ENCODE results near the gene TMEM62. TPM values are rescaled to one million over a fixed set of nuclear protein-coding genes. Genes with fewer than 3 reads are reported as not detected.

Gene TMEM62
- total and polyA plus RNA-seq, 9 of the 15 experiments (the other 6 are each of a cell fraction or from before 2014, with no cell fraction given): 4.4 to 16.6 (median 11.1) TPM

DNA sequence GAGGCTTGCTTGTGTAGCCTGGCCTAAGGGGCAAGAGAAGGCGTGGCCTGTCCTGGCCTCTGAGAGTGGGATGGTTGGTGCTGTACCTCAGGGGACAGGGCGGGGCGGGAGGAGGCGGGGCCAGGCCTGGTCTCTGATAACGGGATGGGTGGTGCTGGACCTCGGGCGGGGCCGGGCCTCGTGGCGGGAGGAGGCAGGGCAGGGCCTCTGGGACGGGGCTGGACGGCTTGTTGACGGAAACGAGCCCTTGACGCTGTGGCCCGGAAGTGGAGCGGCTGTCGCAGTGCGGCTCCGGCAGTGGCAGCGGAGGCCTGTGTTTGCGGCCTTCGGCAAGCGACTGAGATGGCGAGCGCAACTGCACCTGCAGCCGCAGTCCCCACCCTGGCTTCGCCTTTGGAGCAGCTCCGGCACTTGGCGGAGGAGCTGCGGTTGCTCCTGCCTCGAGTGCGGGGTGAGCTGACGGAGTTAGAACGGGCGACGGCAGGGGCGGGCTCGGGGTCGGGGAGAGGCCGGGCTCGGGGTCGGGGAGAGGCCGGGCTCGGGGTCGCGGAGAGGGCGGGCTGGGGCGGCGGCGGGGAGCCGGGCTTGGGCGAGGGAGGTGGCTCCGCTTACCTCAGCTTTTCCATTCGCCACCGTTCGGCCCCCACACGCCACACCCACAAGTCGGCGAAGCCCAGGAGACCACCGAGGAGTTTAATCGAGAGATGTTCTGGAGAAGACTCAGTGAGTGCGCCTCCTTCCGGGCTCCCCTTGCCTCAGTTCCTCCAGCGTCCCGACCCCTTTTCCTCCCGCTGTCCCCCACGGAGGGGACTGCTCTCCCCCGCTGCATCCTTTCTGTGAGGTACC lies 52.0 kb downstream of the TMEM62 start, which contains the start of gene CCNDBP1 (continued):
- TF ChIP-seq, protein P1, sequence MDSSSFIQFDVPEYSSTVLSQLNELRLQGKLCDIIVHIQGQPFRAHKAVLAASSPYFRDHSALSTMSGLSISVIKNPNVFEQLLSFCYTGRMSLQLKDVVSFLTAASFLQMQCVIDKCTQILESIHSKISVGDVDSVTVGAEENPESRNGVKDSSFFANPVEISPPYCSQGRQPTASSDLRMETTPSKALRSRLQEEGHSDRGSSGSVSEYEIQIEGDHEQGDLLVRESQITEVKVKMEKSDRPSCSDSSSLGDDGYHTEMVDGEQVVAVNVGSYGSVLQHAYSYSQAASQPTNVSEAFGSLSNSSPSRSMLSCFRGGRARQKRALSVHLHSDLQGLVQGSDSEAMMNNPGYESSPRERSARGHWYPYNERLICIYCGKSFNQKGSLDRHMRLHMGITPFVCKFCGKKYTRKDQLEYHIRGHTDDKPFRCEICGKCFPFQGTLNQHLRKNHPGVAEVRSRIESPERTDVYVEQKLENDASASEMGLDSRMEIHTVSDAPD (CRISPR knock-in tag; IDR thresholded peaks at IDR 0.05): no peak
- TF ChIP-seq FOXK2 (conservative IDR thresholded peaks at IDR 0.05 in 1 of 2, IDR thresholded peaks at IDR 0.05 in 1 of 2; ENCODE audit: low read depth in 2 of 2): peak; percentile 99 to 100
- TF ChIP-seq, protein P2, sequence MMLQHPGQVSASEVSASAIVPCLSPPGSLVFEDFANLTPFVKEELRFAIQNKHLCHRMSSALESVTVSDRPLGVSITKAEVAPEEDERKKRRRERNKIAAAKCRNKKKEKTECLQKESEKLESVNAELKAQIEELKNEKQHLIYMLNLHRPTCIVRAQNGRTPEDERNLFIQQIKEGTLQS (IDR thresholded peaks at IDR 0.05): 0 out of 2 replicates have a peak, but pooled peaks have one; percentile 11
- TF ChIP-seq, protein P2 (CRISPR knock-in tag; conservative IDR thresholded peaks at IDR 0.05): no peak
- TF ChIP-seq, protein P3, sequence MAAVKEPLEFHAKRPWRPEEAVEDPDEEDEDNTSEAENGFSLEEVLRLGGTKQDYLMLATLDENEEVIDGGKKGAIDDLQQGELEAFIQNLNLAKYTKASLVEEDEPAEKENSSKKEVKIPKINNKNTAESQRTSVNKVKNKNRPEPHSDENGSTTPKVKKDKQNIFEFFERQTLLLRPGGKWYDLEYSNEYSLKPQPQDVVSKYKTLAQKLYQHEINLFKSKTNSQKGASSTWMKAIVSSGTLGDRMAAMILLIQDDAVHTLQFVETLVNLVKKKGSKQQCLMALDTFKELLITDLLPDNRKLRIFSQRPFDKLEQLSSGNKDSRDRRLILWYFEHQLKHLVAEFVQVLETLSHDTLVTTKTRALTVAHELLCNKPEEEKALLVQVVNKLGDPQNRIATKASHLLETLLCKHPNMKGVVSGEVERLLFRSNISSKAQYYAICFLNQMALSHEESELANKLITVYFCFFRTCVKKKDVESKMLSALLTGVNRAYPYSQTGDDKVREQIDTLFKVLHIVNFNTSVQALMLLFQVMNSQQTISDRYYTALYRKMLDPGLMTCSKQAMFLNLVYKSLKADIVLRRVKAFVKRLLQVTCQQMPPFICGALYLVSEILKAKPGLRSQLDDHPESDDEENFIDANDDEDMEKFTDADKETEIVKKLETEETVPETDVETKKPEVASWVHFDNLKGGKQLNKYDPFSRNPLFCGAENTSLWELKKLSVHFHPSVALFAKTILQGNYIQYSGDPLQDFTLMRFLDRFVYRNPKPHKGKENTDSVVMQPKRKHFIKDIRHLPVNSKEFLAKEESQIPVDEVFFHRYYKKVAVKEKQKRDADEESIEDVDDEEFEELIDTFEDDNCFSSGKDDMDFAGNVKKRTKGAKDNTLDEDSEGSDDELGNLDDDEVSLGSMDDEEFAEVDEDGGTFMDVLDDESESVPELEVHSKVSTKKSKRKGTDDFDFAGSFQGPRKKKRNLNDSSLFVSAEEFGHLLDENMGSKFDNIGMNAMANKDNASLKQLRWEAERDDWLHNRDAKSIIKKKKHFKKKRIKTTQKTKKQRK (IDR thresholded peaks at IDR 0.05; ENCODE audit: borderline replicate concordance, low read depth, low read length): no peak
- TF ChIP-seq ZSCAN32 (CRISPR knock-in tag; IDR thresholded peaks at IDR 0.05): no peak
- no peak for TF ChIP-seq SAFB (IDR thresholded peaks at IDR 0.05; ENCODE audit: borderline replicate concordance, low read depth, low read length)
- TF ChIP-seq ZNF212 (CRISPR knock-in tag; IDR thresholded peaks at IDR 0.05): 0 out of 2 replicates have a peak, but pooled peaks have one; percentile 74
- TF ChIP-seq, protein P4, sequence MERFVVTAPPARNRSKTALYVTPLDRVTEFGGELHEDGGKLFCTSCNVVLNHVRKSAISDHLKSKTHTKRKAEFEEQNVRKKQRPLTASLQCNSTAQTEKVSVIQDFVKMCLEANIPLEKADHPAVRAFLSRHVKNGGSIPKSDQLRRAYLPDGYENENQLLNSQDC (CRISPR knock-in tag; IDR thresholded peaks at IDR 0.05): no peak
- no peak for TF ChIP-seq EGR1 (conservative IDR thresholded peaks at IDR 0.05)
- TF ChIP-seq, protein P5, sequence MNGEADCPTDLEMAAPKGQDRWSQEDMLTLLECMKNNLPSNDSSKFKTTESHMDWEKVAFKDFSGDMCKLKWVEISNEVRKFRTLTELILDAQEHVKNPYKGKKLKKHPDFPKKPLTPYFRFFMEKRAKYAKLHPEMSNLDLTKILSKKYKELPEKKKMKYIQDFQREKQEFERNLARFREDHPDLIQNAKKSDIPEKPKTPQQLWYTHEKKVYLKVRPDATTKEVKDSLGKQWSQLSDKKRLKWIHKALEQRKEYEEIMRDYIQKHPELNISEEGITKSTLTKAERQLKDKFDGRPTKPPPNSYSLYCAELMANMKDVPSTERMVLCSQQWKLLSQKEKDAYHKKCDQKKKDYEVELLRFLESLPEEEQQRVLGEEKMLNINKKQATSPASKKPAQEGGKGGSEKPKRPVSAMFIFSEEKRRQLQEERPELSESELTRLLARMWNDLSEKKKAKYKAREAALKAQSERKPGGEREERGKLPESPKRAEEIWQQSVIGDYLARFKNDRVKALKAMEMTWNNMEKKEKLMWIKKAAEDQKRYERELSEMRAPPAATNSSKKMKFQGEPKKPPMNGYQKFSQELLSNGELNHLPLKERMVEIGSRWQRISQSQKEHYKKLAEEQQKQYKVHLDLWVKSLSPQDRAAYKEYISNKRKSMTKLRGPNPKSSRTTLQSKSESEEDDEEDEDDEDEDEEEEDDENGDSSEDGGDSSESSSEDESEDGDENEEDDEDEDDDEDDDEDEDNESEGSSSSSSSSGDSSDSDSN (IDR thresholded peaks at IDR 0.05; ENCODE audit: borderline replicate concordance in 1 of 2, low read depth in 2 of 2, low read length in 2 of 2): peak in 1 of 2 experiments; percentile 76; a peak in 1 of 4 replicates
- TF ChIP-seq TCFL5 (CRISPR knock-in tag; conservative IDR thresholded peaks at IDR 0.05): no peak
- TF ChIP-seq NCOA6 (IDR thresholded peaks at IDR 0.05): no peak
- peak; percentile 90 for TF ChIP-seq GABPA (tag; conservative IDR thresholded peaks at IDR 0.05; ENCODE audit: low read depth)
- TF ChIP-seq, protein P6, sequence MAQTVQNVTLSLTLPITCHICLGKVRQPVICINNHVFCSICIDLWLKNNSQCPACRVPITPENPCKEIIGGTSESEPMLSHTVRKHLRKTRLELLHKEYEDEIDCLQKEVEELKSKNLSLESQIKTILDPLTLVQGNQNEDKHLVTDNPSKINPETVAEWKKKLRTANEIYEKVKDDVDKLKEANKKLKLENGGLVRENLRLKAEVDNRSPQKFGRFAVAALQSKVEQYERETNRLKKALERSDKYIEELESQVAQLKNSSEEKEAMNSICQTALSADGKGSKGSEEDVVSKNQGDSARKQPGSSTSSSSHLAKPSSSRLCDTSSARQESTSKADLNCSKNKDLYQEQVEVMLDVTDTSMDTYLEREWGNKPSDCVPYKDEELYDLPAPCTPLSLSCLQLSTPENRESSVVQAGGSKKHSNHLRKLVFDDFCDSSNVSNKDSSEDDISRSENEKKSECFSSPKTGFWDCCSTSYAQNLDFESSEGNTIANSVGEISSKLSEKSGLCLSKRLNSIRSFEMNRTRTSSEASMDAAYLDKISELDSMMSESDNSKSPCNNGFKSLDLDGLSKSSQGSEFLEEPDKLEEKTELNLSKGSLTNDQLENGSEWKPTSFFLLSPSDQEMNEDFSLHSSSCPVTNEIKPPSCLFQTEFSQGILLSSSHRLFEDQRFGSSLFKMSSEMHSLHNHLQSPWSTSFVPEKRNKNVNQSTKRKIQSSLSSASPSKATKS (CRISPR knock-in tag; IDR thresholded peaks at IDR 0.05): 0 out of 2 replicates have a peak, but pooled peaks have one; percentile 43

All from K562 (cell line).